Transverse colon (tissue), 4 donors: ENCODE measurements around the gene ALAD. TPM values are rescaled to one million over a fixed set of nuclear protein-coding genes. Genes with fewer than 3 reads are reported as not detected.
A peak's percentile ranks its signal among the peaks of the same experiment; 100 is the strongest.

ENCODE experiments used
- DNase-seq: peaks from one replicate; pipeline ENCODE4 v3.0.0-alpha.2; 2019
- H3K27ac ChIP-seq, 4 donors: fragments of 200-600 bp; sonication (generic); 2 replicates each; pipeline ENCODE4 v1.5.1; 2016 to 2018; ENCODE audit warnings: inconsistent platforms in 4 of 4
- H3K27me3 ChIP-seq: fragments of 200-600 bp; sonication (generic); 2 replicates; pipeline ENCODE4 v1.5.1; 2017; ENCODE audit warnings: inconsistent platforms
- H3K36me3 ChIP-seq, 4 donors: fragments of 200-600 bp; sonication (generic); 2 replicates each; pipeline ENCODE4 v1.5.1; 2017 to 2019; ENCODE audit warnings: inconsistent platforms in 4 of 4
- H3K4me1 ChIP-seq, 4 donors: fragments of 200-600 bp; sonication (generic); 2 replicates each; pipeline ENCODE4 v1.5.1; 2017 to 2020; ENCODE audit warnings: inconsistent platforms in 4 of 4
- H3K4me3 ChIP-seq, 4 donors: fragments of 200-600 bp; sonication (generic); 1 replicate in 1 of 4; 2 replicates in 3 of 4; pipeline versions ENCODE4 v1.5.1 to v1.6.1; 2017 to 2019; ENCODE audit warnings: inconsistent platforms in 4 of 4
- H3K9me3 ChIP-seq, 2 donors: fragments of 200-600 bp; sonication (generic); 2 replicates each; pipeline ENCODE4 v1.5.1; 2017 to 2019; ENCODE audit warnings: inconsistent platforms in 2 of 2
- EP300 ChIP-seq: sonication (generic); formaldehyde crosslinking; IDR thresholded peaks from one replicate; pipeline ENCODE4 v1.6.1; 2017; ENCODE audit warnings: antibody characterized with exemption, low read depth
- POLR2A ChIP-seq: fragments of 450-650 bp; IDR thresholded peaks from one replicate; pipeline ENCODE4 v1.6.1; 2016; ENCODE audit warnings: antibody characterized with exemption, mild to moderate bottlenecking, moderate library complexity
- POLR2AphosphoS5 ChIP-seq, 3 donors: sonication (generic); formaldehyde crosslinking; IDR thresholded peaks; one replicate each; pipeline ENCODE4 v1.6.1; 2016; ENCODE audit warnings: antibody characterized with exemption in 3 of 3
- WGBS, 2 donors: methylation state at CpG; one replicate each; pipeline ENCODE4 v1.1.5; 2018; ENCODE audit warnings: low coverage in 1 of 2; 5-methylcytosine and 5-hydroxymethylcytosine counted together
- in situ Hi-C, 4 donors: fragments of 200-750 bp; cut with MboI; loops; one replicate each; pipeline versions ENCODE4 v1.15.0 to v1.15.1; 2017; ENCODE audit warnings: low sequenced_read_pairs in 3 of 4, low pct_ligation_motif_present in 1 of 4, low pct_unique_long_range_greater_than_20kb in 1 of 4
- intact Hi-C: fragments of 100-400 bp; cut with DNase I; formaldehyde crosslinking; loops from one replicate; pipeline ENCODE4 v1.15.1; 2023; ENCODE audit warnings: low total_unique reads
- total RNA-seq, 4 donors: library from RNA; depleted of rRNA; stranded (reverse); fragments of >200 nt; gene quantifications; one replicate each; pipeline ENCODE4 v1.1.0, GENCODE V29; 2016
- TF ChIP-seq, protein P1 (sequence below), 5 experiments: fragments of 200-600 bp in 3 of 5; fragments of 450-650 bp in 2 of 5; sonication (generic) in 3 of 5; IDR thresholded peaks; 1 replicate in 2 of 5; 2 replicates in 3 of 5; pipeline ENCODE4 v1.5.1; 2016 to 2017; ENCODE audit warnings: antibody characterized with exemption in 5 of 5, inconsistent platforms in 3 of 5, mild to moderate bottlenecking in 2 of 5, moderate library complexity in 1 of 5

ALAD gene
- total RNA-seq, 4 donors from 2014 or later = 18.5 to 107 (median 63.0) TPM

- H3K36me3 ChIP-seq = no peaks in the 10 kb centered on the region
- no peak for TF ChIP-seq EP300
- TF ChIP-seq, protein P1, sequence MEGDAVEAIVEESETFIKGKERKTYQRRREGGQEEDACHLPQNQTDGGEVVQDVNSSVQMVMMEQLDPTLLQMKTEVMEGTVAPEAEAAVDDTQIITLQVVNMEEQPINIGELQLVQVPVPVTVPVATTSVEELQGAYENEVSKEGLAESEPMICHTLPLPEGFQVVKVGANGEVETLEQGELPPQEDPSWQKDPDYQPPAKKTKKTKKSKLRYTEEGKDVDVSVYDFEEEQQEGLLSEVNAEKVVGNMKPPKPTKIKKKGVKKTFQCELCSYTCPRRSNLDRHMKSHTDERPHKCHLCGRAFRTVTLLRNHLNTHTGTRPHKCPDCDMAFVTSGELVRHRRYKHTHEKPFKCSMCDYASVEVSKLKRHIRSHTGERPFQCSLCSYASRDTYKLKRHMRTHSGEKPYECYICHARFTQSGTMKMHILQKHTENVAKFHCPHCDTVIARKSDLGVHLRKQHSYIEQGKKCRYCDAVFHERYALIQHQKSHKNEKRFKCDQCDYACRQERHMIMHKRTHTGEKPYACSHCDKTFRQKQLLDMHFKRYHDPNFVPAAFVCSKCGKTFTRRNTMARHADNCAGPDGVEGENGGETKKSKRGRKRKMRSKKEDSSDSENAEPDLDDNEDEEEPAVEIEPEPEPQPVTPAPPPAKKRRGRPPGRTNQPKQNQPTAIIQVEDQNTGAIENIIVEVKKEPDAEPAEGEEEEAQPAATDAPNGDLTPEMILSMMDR (IDR thresholded peaks at IDR 0.05) = no peak
- no peak for TF ChIP-seq POLR2AphosphoS5 (IDR thresholded peaks at IDR 0.05)
- no peak for TF ChIP-seq POLR2A
- in situ Hi-C loops = no loop called here
- peak overlapping the region in 3 of 4 donors; percentile 66 to 73 (median 73) for H3K4me3 ChIP-seq
- intact Hi-C loops = loop anchor here (10.0 kb wide), 1 partner anchor 56 kb away; the partner anchor contains the start of gene ALAD
- H3K27me3 ChIP-seq = peaks cover 5% of the 10 kb centered on the region
- H3K27ac ChIP-seq = peak overlapping the region in 3 of 4 donors; percentile 23 to 45 (median 37)
- H3K4me1 ChIP-seq = peaks cover 1 to 57% (median 38%) of the 10 kb centered on the region in 4 donors
- no peaks in the 10 kb centered on the region for H3K9me3 ChIP-seq
- DNase-seq = no peak
- 21% methylated on average over 13 of the region's 13 CpGs; no CpG with 5 or more reads in 1 of the 2 donors for WGBS, 2 donors
Measured at GRCh38 chr9:113349066-113349444, 52.0 kb downstream of the ALAD start.

DNA sequence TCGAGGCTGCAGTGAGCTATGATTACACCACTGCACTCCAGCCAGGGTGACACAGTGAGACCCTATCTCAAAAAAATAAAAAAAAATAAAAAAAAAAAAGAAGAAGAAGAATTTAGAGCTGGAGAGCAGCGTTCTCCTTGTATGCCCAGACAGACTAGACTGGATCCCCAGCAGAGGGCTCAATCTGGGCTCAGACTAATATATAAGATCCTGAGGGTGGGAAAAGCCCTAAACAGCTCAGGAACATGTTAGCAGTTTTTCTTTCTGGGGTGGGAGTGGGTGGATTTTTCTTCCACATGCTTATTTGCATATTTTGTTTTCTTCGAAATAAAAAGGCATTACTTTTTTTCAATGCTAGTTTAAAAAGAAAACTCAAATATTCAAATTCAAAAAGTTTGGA is 52.6 kb downstream of the ALAD start:
- H3K9me3 ChIP-seq = no peaks in the 10 kb centered on the region

GRCh38 chr9:113345671-113346070 is 55.4 kb downstream of the ALAD start:
- intact Hi-C loops = loop anchor here (10.0 kb wide), 1 partner anchor 59 kb away; the partner anchor contains the start of gene ALAD
- peak overlapping the region; percentile 77 to 85 (median 84) for H3K27ac ChIP-seq
- H3K36me3 ChIP-seq = no peaks in the 10 kb centered on the region
- TF ChIP-seq EP300 = no peak
- no peak for TF ChIP-seq POLR2A
- TF ChIP-seq, protein P1 (IDR thresholded peaks at IDR 0.05) = no peak
- TF ChIP-seq POLR2AphosphoS5 (IDR thresholded peaks at IDR 0.05) = no peak
- WGBS, 2 donors = 24 to 33% methylated on average over 1 of the region's 1 CpG
- DNase-seq = no peak
- in situ Hi-C loops = no loop called here
- H3K9me3 ChIP-seq = no peaks in the 10 kb centered on the region
- H3K4me1 ChIP-seq = peaks cover 3 to 65% (median 37%) of the 10 kb centered on the region in 4 donors
- no peak overlapping the region for H3K4me3 ChIP-seq
- H3K27me3 ChIP-seq = peaks cover 5% of the 10 kb centered on the region

More for the DNA sequence above, 52.6 kb downstream of the ALAD start:
- in situ Hi-C loops (no loop called here), intact Hi-C loops (loop anchor here (10.0 kb wide), 1 partner anchor 56 kb away; the partner anchor contains the start of gene ALAD)
- TF ChIP-seq POLR2AphosphoS5 (IDR thresholded peaks at IDR 0.05) (no peak), EP300 (no peak), POLR2A (no peak)
- TF ChIP-seq, protein P1 (IDR thresholded peaks at IDR 0.05) = no peak
- Histone ChIP-seq H3K27ac (peak overlapping the region; percentile 56 to 77 (median 68)), H3K4me3 (no peak overlapping the region), H3K27me3 (peaks cover 5% of the 10 kb centered on the region), H3K4me1 (peaks cover 3 to 63% (median 40%) of the 10 kb centered on the region in 4 donors), H3K36me3 (no peaks in the 10 kb centered on the region)
- WGBS, 2 donors = 74 to 80% methylated on average over 2 to 3 of the region's 3 CpGs
- no peak for DNase-seq

GRCh38 chr9:113345190-113345589 is 55.9 kb downstream of the ALAD start:
- H3K9me3 ChIP-seq = no peaks in the 10 kb centered on the region
- in situ Hi-C loops = no loop called here
- peak overlapping the region; percentile 77 to 85 (median 84) for H3K27ac ChIP-seq
- H3K27me3 ChIP-seq = peaks cover 5% of the 10 kb centered on the region
- H3K4me1 ChIP-seq = peaks cover 3 to 64% (median 35%) of the 10 kb centered on the region in 4 donors
- intact Hi-C loops = loop anchor here (10.0 kb wide), 1 partner anchor 60 kb away; the partner anchor contains the start of gene ALAD
- DNase-seq = peak; percentile 45
- no peak for TF ChIP-seq POLR2A
- no peak for TF ChIP-seq POLR2AphosphoS5 (IDR thresholded peaks at IDR 0.05)
- no peak for TF ChIP-seq EP300
- TF ChIP-seq, protein P1 (IDR thresholded peaks at IDR 0.05) = peak in 1 of 5 experiments; percentile 12
- H3K4me3 ChIP-seq = no peak overlapping the region
- no peaks in the 10 kb centered on the region for H3K36me3 ChIP-seq
- 38 to 47% methylated on average over 2 of the region's 2 CpGs for WGBS, 2 donors
